HepG2 (cell line): Measurements from ENCODE around the gene POMGNT2.

Source experiments
- CSRNP1 ChIP-seq: sonication (generic); formaldehyde crosslinking; IDR thresholded peaks from 2 replicates; pipeline ENCODE4 v1.8.1; 2023; ENCODE audit warnings: mild to moderate bottlenecking, missing genetic modification reagents
- MXI1 ChIP-seq: IDR thresholded peaks from 3 replicates; pipeline ENCODE4 v1.6.1; 2012; ENCODE audit warnings: low read depth, low read length, inconsistent platforms, borderline replicate concordance
- SP4 ChIP-seq: sonication (generic); formaldehyde crosslinking; IDR thresholded peaks from 2 replicates; pipeline ENCODE4 v1.8.1; 2023; ENCODE audit warnings: mild to moderate bottlenecking, missing genetic modification reagents
- XRCC5 ChIP-seq: fragments of 200-400 bp; formaldehyde crosslinking; optimal IDR thresholded peaks from 2 replicates; pipeline ENCODE3; 2017; ENCODE audit warnings: mild to moderate bottlenecking, low read length
- ZNF781 ChIP-seq: sonication (generic); formaldehyde crosslinking; IDR thresholded peaks from 2 replicates; pipeline ENCODE4 v1.5.1; 2020; ENCODE audit warnings: borderline replicate concordance, mild to moderate bottlenecking, missing genetic modification reagents; ENCODE audit errors: not compliant biosample characterization

- TF ChIP-seq MXI1 (no peak), ZNF781 (no peak), XRCC5 (no peak), SP4 (CRISPR knock-in tag) (no peak), CSRNP1 (CRISPR knock-in tag) (no peak)
These were observed 30.8 kb downstream of the POMGNT2 start for GRCh38 chr3:43074901-43075689.
